Trophoblast cell (in vitro differentiated cells and primary cell): ENCODE measurements around the gene SNX32.
"Not testable (repeated sequence)": the region's sequence is repeated elsewhere in the genome, so short reads cannot be mapped to it uniquely, and the experiment has no call there.

Source experiments
- DNase-seq, 2 donors: peaks; one replicate each; pipeline ENCODE4 v3.0.0-alpha.2; 2016
- H2AFZ ChIP-seq: 2 replicates; pipeline ENCODE4 v1.6.1; 2013; ENCODE audit warnings: low read length, moderate library complexity, mild to moderate bottlenecking; ENCODE audit not compliant: insufficient read depth, poor library complexity
- H2AK5ac ChIP-seq: 2 replicates; pipeline ENCODE4 v1.6.1; 2013; ENCODE audit warnings: mild to moderate bottlenecking, low read length
- H2BK120ac ChIP-seq: 2 replicates; pipeline ENCODE4 v1.6.1; 2013; ENCODE audit warnings: low read length, mild to moderate bottlenecking, moderate library complexity; ENCODE audit not compliant: insufficient read depth, poor library complexity
- H2BK12ac ChIP-seq: 2 replicates; pipeline ENCODE4 v1.6.1; 2013; ENCODE audit warnings: mild to moderate bottlenecking, low read length, moderate library complexity
- H2BK5ac ChIP-seq: 2 replicates; pipeline ENCODE4 v1.6.1; 2013; ENCODE audit warnings: low read length, low read depth, moderate library complexity, mild to moderate bottlenecking; ENCODE audit not compliant: poor library complexity
- H3K14ac ChIP-seq: 2 replicates; pipeline ENCODE4 v1.6.1; 2013; ENCODE audit warnings: mild to moderate bottlenecking, low read length
- H3K18ac ChIP-seq: 2 replicates; pipeline ENCODE4 v1.6.1; 2013; ENCODE audit warnings: mild to moderate bottlenecking, low read length
- H3K23ac ChIP-seq: 2 replicates; pipeline ENCODE4 v1.6.1; 2013; ENCODE audit warnings: low read length
- H3K27ac ChIP-seq: 2 replicates; pipeline ENCODE4 v1.5.1; 2013; ENCODE audit warnings: low read depth, mild to moderate bottlenecking, inconsistent platforms, low read length, moderate library complexity
- H3K27me3 ChIP-seq: 2 replicates; pipeline ENCODE4 v1.6.1; 2013; ENCODE audit warnings: inconsistent platforms, mild to moderate bottlenecking, low read length, moderate library complexity; ENCODE audit not compliant: insufficient read depth
- H3K36me3 ChIP-seq, 2 experiments: 1 replicate in 1 of 2; 2 replicates in 1 of 2; pipeline ENCODE4 v1.6.1; 2013; ENCODE audit warnings: low read length in 2 of 2, mild to moderate bottlenecking in 2 of 2, moderate library complexity in 1 of 2; ENCODE audit not compliant: insufficient read depth in 2 of 2, control insufficient read depth in 1 of 2
- H3K4ac ChIP-seq: 2 replicates; pipeline ENCODE4 v1.6.1; 2013; ENCODE audit warnings: low read depth, mild to moderate bottlenecking, low read length, moderate library complexity
- H3K4me1 ChIP-seq, 2 experiments: 1 replicate in 1 of 2; 2 replicates in 1 of 2; pipeline ENCODE4 v1.6.1; 2013; ENCODE audit warnings: low read length in 2 of 2, mild to moderate bottlenecking in 2 of 2, moderate library complexity in 1 of 2; ENCODE audit not compliant: insufficient read depth in 2 of 2, control insufficient read depth in 1 of 2
- H3K4me2 ChIP-seq: 2 replicates; pipeline ENCODE4 v1.6.1; 2013; ENCODE audit warnings: inconsistent platforms, mild to moderate bottlenecking, low read length, moderate library complexity
- H3K4me3 ChIP-seq: 2 replicates; pipeline ENCODE4 v1.5.1; 2013; ENCODE audit warnings: mild to moderate bottlenecking, low read depth, low read length, inconsistent platforms
- H3K79me1 ChIP-seq: one replicate; pipeline ENCODE4 v1.6.1; 2013; ENCODE audit warnings: low read length
- H3K79me2 ChIP-seq: 2 replicates; pipeline ENCODE4 v1.6.1; 2013; ENCODE audit warnings: low read length, mild to moderate bottlenecking; ENCODE audit not compliant: control insufficient read depth, insufficient read depth, poor library complexity
- H3K9ac ChIP-seq: 2 replicates; pipeline ENCODE4 v1.6.1; 2013; ENCODE audit warnings: mild to moderate bottlenecking, low read length
- H3K9me3 ChIP-seq: 2 replicates; pipeline ENCODE4 v1.6.1; 2013; ENCODE audit warnings: low read depth, mild to moderate bottlenecking, control low read depth, inconsistent platforms, low read length; ENCODE audit not compliant: insufficient read depth
- H4K12ac ChIP-seq: 2 replicates; pipeline ENCODE4 v1.6.1; 2013; ENCODE audit warnings: low read depth, mild to moderate bottlenecking, low read length, moderate library complexity
- H4K8ac ChIP-seq: 2 replicates; pipeline ENCODE4 v1.6.1; 2013; ENCODE audit warnings: low read depth, mild to moderate bottlenecking, low read length, moderate library complexity
- H4K91ac ChIP-seq: one replicate; pipeline ENCODE4 v1.6.1; 2013; ENCODE audit warnings: low read depth, mild to moderate bottlenecking, low read length, moderate library complexity
- whole genome bisulfite sequencing: extraction: QIAGEN DNeasy Blood & Tissue Kit; methylation state at CpG from one replicate; pipeline ENCODE4 v1.1.7; 2013; ENCODE audit warnings: missing lambda C conversion rate; ENCODE audit not compliant: insufficient read length, insufficient coverage; ENCODE audit errors: extremely low coverage; 5-methylcytosine and 5-hydroxymethylcytosine counted together

The SNX32 gene

GRCh38 chr11:65832231-65832630 is 1.5 kb upstream of the SNX32 start:
- not testable (repeated sequence) for H2AFZ ChIP-seq, H3K9me3 ChIP-seq, H3K36me3 ChIP-seq, DNase-seq, H3K27me3 ChIP-seq, H3K4me3 ChIP-seq, H3K14ac ChIP-seq, H3K9ac ChIP-seq, H4K91ac ChIP-seq, H3K79me2 ChIP-seq, H2BK12ac ChIP-seq, H4K8ac ChIP-seq, H3K79me1 ChIP-seq, H3K27ac ChIP-seq, H3K18ac ChIP-seq, H3K4me2 ChIP-seq, H2AK5ac ChIP-seq, H3K23ac ChIP-seq, H2BK5ac ChIP-seq, H2BK120ac ChIP-seq, H3K4ac ChIP-seq, H4K12ac ChIP-seq, H3K4me1 ChIP-seq

- H3K79me2 ChIP-seq: no peaks in the 10 kb centered on the region
- H2BK12ac ChIP-seq: no peak overlapping the region
- no peak for DNase-seq
- peak overlapping the region; percentile 32 for H2AFZ ChIP-seq
- H3K9me3 ChIP-seq: peaks cover 3% of the 10 kb centered on the region
- H4K12ac ChIP-seq: no peak overlapping the region
- no peak overlapping the region for H4K8ac ChIP-seq
- H2BK120ac ChIP-seq: no peak overlapping the region
- WGBS: no CpG with 5 or more reads among the region's 6 CpGs
- no peak overlapping the region for H4K91ac ChIP-seq
- peak overlapping the region; percentile 82 for H3K4me2 ChIP-seq
- H3K79me1 ChIP-seq: peaks cover 5% of the 10 kb centered on the region
- H2BK5ac ChIP-seq: no peak overlapping the region
- H3K9ac ChIP-seq: no peak overlapping the region
- H3K27ac ChIP-seq: no peak overlapping the region
- H2AK5ac ChIP-seq: no peak overlapping the region
- H3K4ac ChIP-seq: no peak overlapping the region
- no peaks in the 10 kb centered on the region for H3K36me3 ChIP-seq
- H3K4me3 ChIP-seq: peak overlapping the region; percentile 60
- no peak overlapping the region for H3K14ac ChIP-seq
- peaks cover 0 to 9% of the 10 kb centered on the region in 2 experiments for H3K4me1 ChIP-seq
- H3K27me3 ChIP-seq: no peaks in the 10 kb centered on the region
- no peak overlapping the region for H3K18ac ChIP-seq
- H3K23ac ChIP-seq: peak overlapping the region; percentile 67
These were observed 439 bp downstream of the SNX32 start for GRCh38 chr11:65834202-65834601.

- Histone ChIP-seq H2AK5ac (no peak overlapping the region), H3K4me1 (no peaks in the 10 kb centered on the region), H3K4me3 (no peak overlapping the region), H4K91ac (no peak overlapping the region), H3K9me3 (no peaks in the 10 kb centered on the region), H3K18ac (no peak overlapping the region), H3K9ac (no peak overlapping the region), H3K4ac (no peak overlapping the region), H2BK120ac (no peak overlapping the region), H2AFZ (no peak overlapping the region), H3K14ac (no peak overlapping the region), H3K79me1 (no peaks in the 10 kb centered on the region), H3K36me3 (no peaks in the 10 kb centered on the region), H3K4me2 (no peak overlapping the region), H4K8ac (no peak overlapping the region), H2BK12ac (no peak overlapping the region), H4K12ac (no peak overlapping the region), H3K79me2 (no peaks in the 10 kb centered on the region), H2BK5ac (no peak overlapping the region), H3K23ac (no peak overlapping the region), H3K27ac (no peak overlapping the region), H3K27me3 (no peaks in the 10 kb centered on the region)
- peak; percentile 62 to 71 for DNase-seq
- WGBS: no CpG with 5 or more reads among the region's 4 CpGs
These were observed 8.4 kb downstream of the SNX32 start for GRCh38 chr11:65842144-65842543.

- H2BK120ac ChIP-seq: no peak overlapping the region
- no peaks in the 10 kb centered on the region for H3K27me3 ChIP-seq
- H3K23ac ChIP-seq: no peak overlapping the region
- no peaks in the 10 kb centered on the region for H3K79me1 ChIP-seq
- H4K8ac ChIP-seq: no peak overlapping the region
- H3K9me3 ChIP-seq: no peaks in the 10 kb centered on the region
- no peak overlapping the region for H3K4ac ChIP-seq
- H2BK5ac ChIP-seq: no peak overlapping the region
- H2BK12ac ChIP-seq: no peak overlapping the region
- no peak overlapping the region for H3K4me3 ChIP-seq
- H4K12ac ChIP-seq: no peak overlapping the region
- no peak overlapping the region for H3K27ac ChIP-seq
- no peak overlapping the region for H2AK5ac ChIP-seq
- H3K4me1 ChIP-seq: no peaks in the 10 kb centered on the region
- WGBS: no CpG with 5 or more reads among the region's 3 CpGs
- DNase-seq: peak; percentile 88 to 96
- no peak overlapping the region for H3K18ac ChIP-seq
- no peaks in the 10 kb centered on the region for H3K36me3 ChIP-seq
- no peak overlapping the region for H3K14ac ChIP-seq
- no peak overlapping the region for H2AFZ ChIP-seq
- H3K79me2 ChIP-seq: no peaks in the 10 kb centered on the region
- no peak overlapping the region for H4K91ac ChIP-seq
- no peak overlapping the region for H3K4me2 ChIP-seq
- no peak overlapping the region for H3K9ac ChIP-seq
These were observed 10.0 kb downstream of the SNX32 start for GRCh38 chr11:65843811-65844210.
